H9 (cell line): ENCODE measurements around the gene PPP1R9A. TPM values are rescaled to one million over a fixed set of nuclear protein-coding genes. Genes with fewer than 3 reads are reported as not detected.

Experiments
- DNase-seq: peaks from one replicate; pipeline ENCODE4 v3.0.0-alpha.2; 2017
- H2AFZ ChIP-seq: one replicate; pipeline ENCODE4 v1.6.1; 2013; ENCODE audit warnings: mild to moderate bottlenecking, low read length, control low read depth, moderate library complexity
- H2AK5ac ChIP-seq: 2 replicates; pipeline ENCODE4 v1.6.1; 2013; ENCODE audit warnings: low read length, control low read depth, mixed read lengths; ENCODE audit not compliant: insufficient read length
- H2BK120ac ChIP-seq: one replicate; pipeline ENCODE4 v1.6.1; 2013; ENCODE audit warnings: low read depth, mild to moderate bottlenecking, low read length, control low read depth, inconsistent platforms; ENCODE audit not compliant: poor library complexity, severe bottlenecking
- H2BK12ac ChIP-seq: 2 replicates; pipeline ENCODE4 v1.6.1; 2013; ENCODE audit warnings: low read length, control low read depth, mixed read lengths, low read depth; ENCODE audit not compliant: insufficient read length
- H2BK15ac ChIP-seq: 2 replicates; pipeline ENCODE4 v1.6.1; 2013; ENCODE audit warnings: low read depth, low read length, control low read depth
- H2BK20ac ChIP-seq: one replicate; pipeline ENCODE4 v1.6.1; 2013; ENCODE audit warnings: low read depth, mild to moderate bottlenecking, low read length, control low read depth, inconsistent platforms; ENCODE audit not compliant: poor library complexity, severe bottlenecking
- H2BK5ac ChIP-seq: 2 replicates; pipeline ENCODE4 v1.6.1; 2013; ENCODE audit warnings: low read length, control low read depth, mixed read lengths; ENCODE audit not compliant: insufficient read length
- H3K14ac ChIP-seq: 2 replicates; pipeline ENCODE4 v1.6.1; 2013; ENCODE audit warnings: low read length, control low read depth; ENCODE audit not compliant: insufficient read depth
- H3K18ac ChIP-seq: 2 replicates; pipeline ENCODE4 v1.6.1; 2013; ENCODE audit warnings: low read depth, mild to moderate bottlenecking, mixed read lengths, low read length, control low read depth; ENCODE audit not compliant: insufficient read length
- H3K23ac ChIP-seq: 2 replicates; pipeline ENCODE4 v1.6.1; 2013; ENCODE audit warnings: low read length, control low read depth, mixed read lengths, low read depth; ENCODE audit not compliant: insufficient read length
- H3K23me2 ChIP-seq: 2 replicates; pipeline ENCODE4 v1.6.1; 2013; ENCODE audit warnings: low read depth, mild to moderate bottlenecking, mixed read lengths, low read length, control low read depth; ENCODE audit not compliant: insufficient read length, poor library complexity, severe bottlenecking
- H3K27ac ChIP-seq: 2 replicates; pipeline ENCODE4 v1.5.1; 2013; ENCODE audit warnings: low read length, control low read depth, mixed read lengths, low read depth; ENCODE audit not compliant: insufficient read length
- H3K27me3 ChIP-seq: 2 replicates; pipeline ENCODE4 v1.6.1; 2013; ENCODE audit warnings: low read length, control low read depth, inconsistent platforms; ENCODE audit not compliant: insufficient read depth
- H3K4ac ChIP-seq: 2 replicates; pipeline ENCODE4 v1.6.1; 2013; ENCODE audit warnings: low read depth, mild to moderate bottlenecking, control low read depth, inconsistent platforms, low read length, moderate library complexity
- H3K4me1 ChIP-seq: 2 replicates; pipeline ENCODE4 v1.6.1; 2013; ENCODE audit warnings: low read length, control low read depth, inconsistent platforms; ENCODE audit not compliant: insufficient read depth
- H3K4me2 ChIP-seq: 2 replicates; pipeline ENCODE4 v1.6.1; 2013; ENCODE audit warnings: low read length, control low read depth, mixed read lengths; ENCODE audit not compliant: insufficient read length, insufficient read depth
- H3K56ac ChIP-seq: 2 replicates; pipeline ENCODE4 v1.6.1; 2013; ENCODE audit warnings: low read depth, mild to moderate bottlenecking, mixed read lengths, low read length, control low read depth; ENCODE audit not compliant: insufficient read length
- H3K79me1 ChIP-seq: 2 replicates; pipeline ENCODE4 v1.6.1; 2013; ENCODE audit warnings: low read depth, mild to moderate bottlenecking, moderate library complexity, low read length, control low read depth, inconsistent platforms; ENCODE audit not compliant: insufficient read depth, poor library complexity, severe bottlenecking
- H3K79me2 ChIP-seq: 2 replicates; pipeline ENCODE4 v1.6.1; 2013; ENCODE audit warnings: low read length, control low read depth, inconsistent platforms; ENCODE audit not compliant: insufficient read depth
- H3K9ac ChIP-seq: 2 replicates; pipeline ENCODE4 v1.6.1; 2013; ENCODE audit warnings: low read length, control low read depth, mixed read lengths; ENCODE audit not compliant: insufficient read length; ENCODE audit errors: extremely low read depth
- H3K9me3 ChIP-seq: one replicate; pipeline ENCODE4 v1.6.1; 2013; ENCODE audit warnings: low read depth, low read length, inconsistent platforms; ENCODE audit not compliant: control insufficient read depth
- H3T11ph ChIP-seq: one replicate; pipeline ENCODE4 v1.6.1; 2013; ENCODE audit warnings: mild to moderate bottlenecking, low read length, control low read depth, inconsistent platforms
- H4K20me1 ChIP-seq: one replicate; pipeline ENCODE4 v1.6.1; 2013; ENCODE audit not compliant: control insufficient read depth, insufficient read length, insufficient read depth
- H4K5ac ChIP-seq: 2 replicates; pipeline ENCODE4 v1.6.1; 2013; ENCODE audit warnings: low read depth, mild to moderate bottlenecking, mixed read lengths, low read length, control low read depth; ENCODE audit not compliant: insufficient read length
- H4K8ac ChIP-seq: replicated peaks from 2 replicates; pipeline ENCODE4 v1.6.1; 2013; ENCODE audit warnings: low read length, control low read depth, mixed read lengths, low read depth; ENCODE audit not compliant: insufficient read length
- H4K91ac ChIP-seq: 2 replicates; pipeline ENCODE4 v1.6.1; 2013; ENCODE audit warnings: low read depth, mild to moderate bottlenecking, moderate library complexity, mixed read lengths, low read length, control low read depth; ENCODE audit not compliant: insufficient read length
- H3K27ac Mint-ChIP-seq, 3 experiments: 2 replicates in 2 of 3; 3 replicates in 1 of 3; pipeline ENCODE4 v1.8.0; 2020 to 2021; ENCODE audit warnings: mixed read lengths in 3 of 3, mild to moderate bottlenecking in 1 of 3, moderate library complexity in 1 of 3
- H3K27me3 Mint-ChIP-seq: 2 replicates; pipeline ENCODE4 v1.8.0; 2021; ENCODE audit warnings: low read depth, mild to moderate bottlenecking, moderate library complexity, mixed read lengths
- H3K36me3 Mint-ChIP-seq, 3 experiments: 2 replicates in 2 of 3; 3 replicates in 1 of 3; pipeline ENCODE4 v1.8.0; 2020 to 2021; ENCODE audit warnings: low read depth in 3 of 3, mixed read lengths in 3 of 3; ENCODE audit not compliant: insufficient read depth in 1 of 3
- H3K4me1 Mint-ChIP-seq, 2 experiments: 2 replicates each; pipeline ENCODE4 v1.8.0; 2020; ENCODE audit warnings: mixed read lengths in 2 of 2
- H3K4me3 Mint-ChIP-seq, 2 experiments: 2 replicates in 1 of 2; 3 replicates in 1 of 2; pipeline ENCODE4 v1.8.0; 2020 to 2021; ENCODE audit warnings: mild to moderate bottlenecking in 2 of 2, mixed read lengths in 2 of 2, moderate library complexity in 1 of 2
- H3K9me3 Mint-ChIP-seq, 2 experiments: 2 replicates in 1 of 2; 3 replicates in 1 of 2; pipeline ENCODE4 v1.8.0; 2020; ENCODE audit warnings: mild to moderate bottlenecking in 2 of 2, mixed read lengths in 2 of 2, moderate library complexity in 1 of 2
- WGBS: extraction: QIAGEN DNeasy Blood & Tissue Kit; methylation state at CpG from one replicate; pipeline ENCODE4 v1.1.7; 2013; ENCODE audit warnings: missing lambda C conversion rate, low lambda C conversion rate, mixed read lengths; ENCODE audit not compliant: insufficient read length; ENCODE audit errors: extremely low coverage; 5-methylcytosine and 5-hydroxymethylcytosine counted together
- total RNA-seq: library from RNA; stranded (reverse); gene quantifications from 2 replicates; pipeline ENCODE4 v1.2.1, GENCODE V29; 2021
- TF ChIP-seq, protein P1 (sequence below): fragments of 200-600 bp; sonication (generic); conservative IDR thresholded peaks from 3 replicates; pipeline ENCODE4 v1.8.0; 2021; ENCODE audit warnings: antibody characterized with exemption, mild to moderate bottlenecking

Gene PPP1R9A
- total RNA-seq, 1 experiment from 2014 or later, result 17.0 TPM

DNA sequence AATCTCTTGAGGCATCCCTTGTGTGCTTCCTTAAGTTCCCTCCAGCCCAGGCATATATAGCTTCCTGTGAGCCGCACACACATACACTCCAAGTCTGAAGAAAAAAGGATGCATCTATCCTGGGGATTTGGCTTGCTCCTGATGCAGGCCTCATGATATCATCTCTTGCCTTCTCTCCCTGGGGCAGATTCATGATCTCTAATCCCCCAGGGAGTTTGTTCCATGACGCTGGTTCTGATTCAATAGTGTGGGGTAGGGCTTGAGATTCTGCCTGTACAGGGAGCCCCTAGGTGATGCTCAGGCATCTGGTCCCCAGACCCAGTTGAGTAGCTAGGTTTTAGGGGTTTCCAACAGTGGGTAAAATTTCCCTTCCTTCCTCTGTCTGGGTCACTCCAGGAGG lies 415.5 kb downstream of the PPP1R9A start:
- H3K27ac Mint-ChIP-seq, result no peak overlapping the region; a peak in 1 of 7 replicates
- Histone ChIP-seq H3K14ac (no peak overlapping the region), H3K23ac (no peak overlapping the region), H4K91ac (no peak overlapping the region), H3K79me2 (no peaks in the 10 kb centered on the region), H3K23me2 (peaks cover 3% of the 10 kb centered on the region), H2AK5ac (no peak overlapping the region), H2BK20ac (no peak overlapping the region), H3K4me1 (no peaks in the 10 kb centered on the region), H2BK15ac (no peak overlapping the region), H3K27me3 (peaks cover 2% of the 10 kb centered on the region; the same call in 1 of the 2 replicates), H2BK5ac (no peak overlapping the region), H4K20me1 (no peaks in the 10 kb centered on the region), H3K4me2 (no peak overlapping the region), H3K79me1 (no peaks in the 10 kb centered on the region), H3K9me3 (no peaks in the 10 kb centered on the region), H3K27ac (no peak overlapping the region), H3K18ac (no peak overlapping the region), H4K8ac (no peak overlapping the region), H2AFZ (no peak overlapping the region), H3K4ac (no peak overlapping the region), H4K5ac (no peak overlapping the region), H2BK12ac (no peak overlapping the region), H2BK120ac (no peak overlapping the region), H3K9ac (no peak overlapping the region), H3T11ph (no peak overlapping the region), H3K56ac (no peak overlapping the region)
- H3K27me3 Mint-ChIP-seq, result peaks cover 23% of the 10 kb centered on the region
- H3K4me3 Mint-ChIP-seq, result no peak overlapping the region
- H3K36me3 Mint-ChIP-seq, result no peaks in the 10 kb centered on the region
- TF ChIP-seq, protein P1, sequence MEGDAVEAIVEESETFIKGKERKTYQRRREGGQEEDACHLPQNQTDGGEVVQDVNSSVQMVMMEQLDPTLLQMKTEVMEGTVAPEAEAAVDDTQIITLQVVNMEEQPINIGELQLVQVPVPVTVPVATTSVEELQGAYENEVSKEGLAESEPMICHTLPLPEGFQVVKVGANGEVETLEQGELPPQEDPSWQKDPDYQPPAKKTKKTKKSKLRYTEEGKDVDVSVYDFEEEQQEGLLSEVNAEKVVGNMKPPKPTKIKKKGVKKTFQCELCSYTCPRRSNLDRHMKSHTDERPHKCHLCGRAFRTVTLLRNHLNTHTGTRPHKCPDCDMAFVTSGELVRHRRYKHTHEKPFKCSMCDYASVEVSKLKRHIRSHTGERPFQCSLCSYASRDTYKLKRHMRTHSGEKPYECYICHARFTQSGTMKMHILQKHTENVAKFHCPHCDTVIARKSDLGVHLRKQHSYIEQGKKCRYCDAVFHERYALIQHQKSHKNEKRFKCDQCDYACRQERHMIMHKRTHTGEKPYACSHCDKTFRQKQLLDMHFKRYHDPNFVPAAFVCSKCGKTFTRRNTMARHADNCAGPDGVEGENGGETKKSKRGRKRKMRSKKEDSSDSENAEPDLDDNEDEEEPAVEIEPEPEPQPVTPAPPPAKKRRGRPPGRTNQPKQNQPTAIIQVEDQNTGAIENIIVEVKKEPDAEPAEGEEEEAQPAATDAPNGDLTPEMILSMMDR, result no peak
- DNase-seq, result no peak
- WGBS, result no CpG with 5 or more reads among the region's 2 CpGs
- H3K9me3 Mint-ChIP-seq, result no peaks in the 10 kb centered on the region
- H3K4me1 Mint-ChIP-seq, result peaks cover 11 to 21% of the 10 kb centered on the region in 2 experiments
